Measurements from ENCODE around the gene ACSL5. TPM values are rescaled to one million over a fixed set of nuclear protein-coding genes. Genes with fewer than 3 reads are reported as not detected.

The ACSL5 gene
- total and polyA plus RNA-seq, 2 donors (not counting 1 experiment from before 2014, with no cell fraction given) = 31.5 to 36.2 TPM

- ChIA-PET CTCF (interaction anchor here (1.4 kb wide), 1 partner anchor 31 kb away, joined by 5 read pairs; no protein-coding TSS in a partner anchor), POLR2A (no interaction called here)
- Histone ChIP-seq H3K9ac (ENCODE audit: low read length) (no peak overlapping the region), H3K4me1 (ENCODE audit: control insufficient read depth in 2 of 2, insufficient read depth in 2 of 2, low read length in 2 of 2) (peaks cover 10% of the 10 kb centered on the region in 2 donors), H3K4me2 (replicated peaks; ENCODE audit: low read depth, low read length, poor library complexity, severe bottlenecking) (no peak overlapping the region), H3K9me3 (ENCODE audit: control extremely low read depth in 1 of 3, control insufficient read depth in 2 of 3, insufficient read depth in 1 of 3, low read length in 2 of 3) (no peaks in the 10 kb centered on the region), H3K4me3 (ENCODE audit: control extremely low read depth in 1 of 5, extremely low read depth in 1 of 5, insufficient read depth in 1 of 5, low read depth in 2 of 5, low read length in 4 of 5) (no peak overlapping the region), H3K27me3 (replicated peaks in 1 of 4; ENCODE audit: control extremely low read depth in 1 of 4, control insufficient read depth in 3 of 4, insufficient read depth in 4 of 4, low read length in 3 of 4) (no peaks in the 10 kb centered on the region), H3K79me2 (ENCODE audit: control insufficient read depth, insufficient read depth, low read length) (peaks cover 11% of the 10 kb centered on the region), H3K36me3 (replicated peaks in 1 of 2; ENCODE audit: control extremely low read depth in 1 of 2, control insufficient read depth in 1 of 2, extremely low read depth in 1 of 2, insufficient read depth in 2 of 2, low read length in 1 of 2) (peaks cover 1 to 58% of the 10 kb centered on the region in 2 experiments), H4K20me1 (ENCODE audit: control insufficient read depth, insufficient read depth, low read length, poor library complexity, severe bottlenecking) (no peaks in the 10 kb centered on the region), H2AFZ (ENCODE audit: insufficient read depth, low read depth, low read length, poor library complexity, severe bottlenecking) (no peak overlapping the region), H3K27ac (ENCODE audit: low read length in 2 of 2) (no peak overlapping the region)
- WGBS (ENCODE audit: insufficient coverage) = no CpG with 5 or more reads among the region's 1 CpG
- ATAC-seq (ENCODE audit: low read depth) (no peak), DNase-seq (no peak)
- H3K4me1 Mint-ChIP-seq = peaks cover 26% of the 10 kb centered on the region
- no peaks in the 10 kb centered on the region for H3K27me3 Mint-ChIP-seq
- H3K9me3 Mint-ChIP-seq (ENCODE audit: insufficient read depth) = no peaks in the 10 kb centered on the region
- TF ChIP-seq EZH2 (IDR thresholded peaks at IDR 0.05; ENCODE audit: borderline replicate concordance, insufficient read depth, low read depth, low read length, poor library complexity, severe bottlenecking) (no peak), CTCF (IDR thresholded peaks at IDR 0.05) (no peak)
- H3K4me3 Mint-ChIP-seq = no peak overlapping the region
- intact Hi-C loops (cut with micrococcal nuclease) = no loop called here
- no peak overlapping the region for H3K27ac Mint-ChIP-seq
These were observed 67.6 kb downstream of the ACSL5 start for GRCh38 chr10:112441520-112441919.

GRCh38 chr10:112442063-112442462, 68.1 kb downstream of the ACSL5 start:
- no peak for DNase-seq
- no peaks in the 10 kb centered on the region for H3K27me3 Mint-ChIP-seq
- H3K4me1 ChIP-seq (ENCODE audit: control insufficient read depth in 2 of 2, insufficient read depth in 2 of 2, low read length in 2 of 2) = peaks cover 10% of the 10 kb centered on the region in 2 donors
- peaks cover 29% of the 10 kb centered on the region for H3K4me1 Mint-ChIP-seq
- no peak overlapping the region for H3K4me3 Mint-ChIP-seq
- H4K20me1 ChIP-seq (ENCODE audit: control insufficient read depth, insufficient read depth, low read length, poor library complexity, severe bottlenecking) = no peaks in the 10 kb centered on the region
- H3K4me3 ChIP-seq (ENCODE audit: control extremely low read depth in 1 of 5, extremely low read depth in 1 of 5, insufficient read depth in 1 of 5, low read depth in 2 of 5, low read length in 4 of 5) = no peak overlapping the region
- H3K79me2 ChIP-seq (ENCODE audit: control insufficient read depth, insufficient read depth, low read length) = peaks cover 16% of the 10 kb centered on the region
- H3K9ac ChIP-seq (ENCODE audit: low read length) = no peak overlapping the region
- ChIA-PET POLR2A (no interaction called here), CTCF (interaction anchor here (0.7 kb wide), 1 partner anchor 24 kb away, joined by 3 read pairs; no protein-coding TSS in a partner anchor)
- H3K27me3 ChIP-seq (replicated peaks in 1 of 4; ENCODE audit: control extremely low read depth in 1 of 4, control insufficient read depth in 3 of 4, insufficient read depth in 4 of 4, low read length in 3 of 4) = no peaks in the 10 kb centered on the region
- H3K27ac Mint-ChIP-seq = no peak overlapping the region
- no peak overlapping the region for H3K4me2 ChIP-seq (replicated peaks; ENCODE audit: low read depth, low read length, poor library complexity, severe bottlenecking)
- TF ChIP-seq CTCF (IDR thresholded peaks at IDR 0.05) (no peak), EZH2 (IDR thresholded peaks at IDR 0.05; ENCODE audit: borderline replicate concordance, insufficient read depth, low read depth, low read length, poor library complexity, severe bottlenecking) (no peak)
- intact Hi-C loops (cut with micrococcal nuclease) = no loop called here
- peaks cover 1 to 53% of the 10 kb centered on the region in 2 experiments for H3K36me3 ChIP-seq (replicated peaks in 1 of 2; ENCODE audit: control extremely low read depth in 1 of 2, control insufficient read depth in 1 of 2, extremely low read depth in 1 of 2, insufficient read depth in 2 of 2, low read length in 1 of 2)
- H3K9me3 ChIP-seq (ENCODE audit: control extremely low read depth in 1 of 3, control insufficient read depth in 2 of 3, insufficient read depth in 1 of 3, low read length in 2 of 3) = no peaks in the 10 kb centered on the region
- no CpG with 5 or more reads among the region's 3 CpGs for WGBS (ENCODE audit: insufficient coverage)
- no peak for ATAC-seq (ENCODE audit: low read depth)
- no peaks in the 10 kb centered on the region for H3K9me3 Mint-ChIP-seq (ENCODE audit: insufficient read depth)
- no peak overlapping the region for H3K27ac ChIP-seq (ENCODE audit: low read length in 2 of 2)
- H2AFZ ChIP-seq (ENCODE audit: insufficient read depth, low read depth, low read length, poor library complexity, severe bottlenecking) = no peak overlapping the region

Measured in B cell (primary cell).